IMR-90 (cell line): ENCODE measurements around the gene CAPZA2. TPM values are rescaled to one million over a fixed set of nuclear protein-coding genes. Genes with fewer than 3 reads are reported as not detected.

Source experiments
- ATAC-seq: fragments of 200-7000 bp; cut with Tn5 transposase; 2 replicates; pipeline ENCODE4 v1.9.1; 2020; ENCODE audit warnings: low read depth, mild to moderate bottlenecking, moderate library complexity
- BruUV-seq: library from RNA; stranded (reverse); fragments of 400-500 nt; replicated peaks from 2 replicates; lab custom pipeline; 2021; lab: Mats Ljungman, UMichigan
- CTCF ChIA-PET: fragments of 300-600 bp; formaldehyde crosslinking; extraction: SDS; loops from one replicate; lab custom pipeline; 2021; ENCODE audit warnings: antibody characterized with exemption; lab: Yijun Ruan, JAX
- POLR2A ChIA-PET: fragments of 300-600 bp; sonication (Branson Sonifier 250); formaldehyde crosslinking; loops from one replicate; lab custom pipeline; 2022; ENCODE audit warnings: antibody characterized with exemption; ENCODE audit not compliant: unreplicated experiment; lab: Charles Lee
- DNase-seq: peaks from one replicate; pipeline ENCODE4 v3.0.0; 2013
- H2AFZ ChIP-seq: replicated peaks from 2 replicates; pipeline ENCODE3; 2013; ENCODE audit warnings: low read length, mild to moderate bottlenecking; ENCODE audit not compliant: poor library complexity
- H2AK5ac ChIP-seq: 2 replicates; pipeline ENCODE4 v1.6.1; 2013; ENCODE audit warnings: low read depth, low read length, inconsistent platforms
- H2AK9ac ChIP-seq: replicated peaks from 2 replicates; pipeline ENCODE3; 2013; ENCODE audit warnings: mild to moderate bottlenecking, low read depth, low read length, moderate library complexity; ENCODE audit not compliant: poor library complexity
- H2BK120ac ChIP-seq: 2 replicates; pipeline ENCODE4 v1.6.1; 2013; ENCODE audit warnings: low read depth, low read length, inconsistent platforms
- H2BK15ac ChIP-seq: 3 replicates; pipeline ENCODE4 v1.6.1; 2013; ENCODE audit warnings: low read depth, low read length, inconsistent platforms
- H2BK20ac ChIP-seq: 2 replicates; pipeline ENCODE4 v1.6.1; 2013; ENCODE audit warnings: low read depth, mild to moderate bottlenecking, inconsistent platforms, low read length, moderate library complexity
- H2BK5ac ChIP-seq: 2 replicates; pipeline ENCODE4 v1.6.1; 2013; ENCODE audit warnings: mild to moderate bottlenecking, low read depth, low read length, inconsistent platforms; ENCODE audit not compliant: poor library complexity, severe bottlenecking
- H3K14ac ChIP-seq: replicated peaks from 2 replicates; pipeline ENCODE4 v1.6.1; 2013; ENCODE audit warnings: low read depth, low read length, inconsistent platforms
- H3K18ac ChIP-seq: 2 replicates; pipeline ENCODE4 v1.6.1; 2013; ENCODE audit warnings: low read depth, low read length, control low read depth
- H3K23ac ChIP-seq: 2 replicates; pipeline ENCODE4 v1.6.1; 2013; ENCODE audit warnings: low read depth, low read length, inconsistent platforms
- H3K27ac ChIP-seq: 2 replicates; pipeline ENCODE4 v1.5.1; 2013; ENCODE audit warnings: mild to moderate bottlenecking, control low read depth, low read length; ENCODE audit not compliant: insufficient read depth
- H3K27me3 ChIP-seq: 2 replicates; pipeline ENCODE4 v1.6.1; 2013; ENCODE audit warnings: low read length; ENCODE audit not compliant: control insufficient read depth, insufficient read depth
- H3K36me3 ChIP-seq: 2 replicates; pipeline ENCODE4 v1.6.1; 2013; ENCODE audit warnings: low read length, mixed read lengths; ENCODE audit not compliant: control insufficient read depth, insufficient read depth
- H3K4ac ChIP-seq: 2 replicates; pipeline ENCODE4 v1.6.1; 2013; ENCODE audit warnings: low read depth, low read length, inconsistent platforms
- H3K4me1 ChIP-seq: 2 replicates; pipeline ENCODE4 v1.6.1; 2013; ENCODE audit warnings: low read length, mixed read lengths; ENCODE audit not compliant: control insufficient read depth, insufficient read depth
- H3K4me2 ChIP-seq: 2 replicates; pipeline ENCODE4 v1.6.1; 2013; ENCODE audit warnings: low read depth, mild to moderate bottlenecking, control low read depth, low read length, moderate library complexity
- H3K4me3 ChIP-seq: 2 replicates; pipeline ENCODE4 v1.5.1; 2013; ENCODE audit warnings: low read depth, mild to moderate bottlenecking, control low read depth, low read length, moderate library complexity; ENCODE audit not compliant: insufficient read depth
- H3K56ac ChIP-seq: 2 replicates; pipeline ENCODE4 v1.6.1; 2013; ENCODE audit warnings: low read length, inconsistent platforms; ENCODE audit not compliant: insufficient read depth; ENCODE audit errors: extremely low read depth
- H3K79me1 ChIP-seq, 2 experiments: 2 replicates each; pipeline ENCODE4 v1.6.1; 2013; ENCODE audit warnings: low read length in 2 of 2, inconsistent platforms in 1 of 2, low read depth in 1 of 2
- H3K9ac ChIP-seq: 2 replicates; pipeline ENCODE4 v1.6.1; 2013; ENCODE audit warnings: low read depth, low read length, control low read depth
- H3K9me1 ChIP-seq: 2 replicates; pipeline ENCODE4 v1.6.1; 2013; ENCODE audit warnings: low read length, inconsistent platforms; ENCODE audit not compliant: insufficient read depth
- H3K9me3 ChIP-seq: 2 replicates; pipeline ENCODE4 v1.6.1; 2013; ENCODE audit warnings: low read length; ENCODE audit not compliant: control insufficient read depth, insufficient read depth
- H4K20me1 ChIP-seq: 2 replicates; pipeline ENCODE4 v1.6.1; 2013; ENCODE audit warnings: low read length, inconsistent platforms; ENCODE audit not compliant: insufficient read depth
- H4K5ac ChIP-seq: 2 replicates; pipeline ENCODE4 v1.6.1; 2013; ENCODE audit warnings: mild to moderate bottlenecking, low read depth, low read length, control low read depth
- H4K8ac ChIP-seq, 2 experiments: 2 replicates each; pipeline ENCODE4 v1.6.1; 2013; ENCODE audit warnings: low read depth in 2 of 2, low read length in 2 of 2, control low read depth in 1 of 2, inconsistent platforms in 1 of 2
- H4K91ac ChIP-seq: 2 replicates; pipeline ENCODE4 v1.6.1; 2013; ENCODE audit warnings: low read depth, low read length, inconsistent platforms; ENCODE audit not compliant: insufficient read depth
- BHLHE40 ChIP-seq: fragments of 150-350 bp; IDR thresholded peaks from 2 replicates; pipeline ENCODE4 v1.6.1; 2016; ENCODE audit warnings: mild to moderate bottlenecking, low read depth, low read length
- CEBPB ChIP-seq: IDR thresholded peaks from 2 replicates; pipeline ENCODE4 v1.6.1; 2012; ENCODE audit warnings: low read depth, low read length, improper control_type of control experiment
- CHD1 ChIP-seq: IDR thresholded peaks from 2 replicates; pipeline ENCODE4 v1.6.1; 2012; ENCODE audit warnings: low read depth, low read length, improper control_type of control experiment
- CTCF ChIP-seq: conservative IDR thresholded peaks from 2 replicates; pipeline ENCODE4 v1.5.1; 2012; ENCODE audit warnings: mild to moderate bottlenecking, low read depth, low read length, improper control_type of control experiment
- ELK1 ChIP-seq: fragments of 150-350 bp; IDR thresholded peaks from 2 replicates; pipeline ENCODE4 v1.6.1; 2016; ENCODE audit warnings: low read depth, mild to moderate bottlenecking, low read length, moderate library complexity, borderline replicate concordance
- FOS ChIP-seq: fragments of 150-350 bp; IDR thresholded peaks from 2 replicates; pipeline ENCODE4 v1.6.1; 2016; ENCODE audit warnings: low read depth, low read length
- MAFK ChIP-seq: IDR thresholded peaks from 2 replicates; pipeline ENCODE4 v1.6.1; 2012; ENCODE audit warnings: low read depth, low read length, improper control_type of control experiment
- MAZ ChIP-seq: IDR thresholded peaks from 2 replicates; pipeline ENCODE4 v1.6.1; 2012; ENCODE audit warnings: low read depth, mild to moderate bottlenecking, low read length, improper control_type of control experiment, moderate library complexity, borderline replicate concordance
- MXI1 ChIP-seq: IDR thresholded peaks from 2 replicates; pipeline ENCODE4 v1.6.1; 2012; ENCODE audit warnings: low read depth, mild to moderate bottlenecking, low read length, moderate library complexity, borderline replicate concordance
- NFE2L2 ChIP-seq: fragments of 150-350 bp; IDR thresholded peaks from 2 replicates; pipeline ENCODE4 v1.6.1; 2016; ENCODE audit warnings: low read depth, mild to moderate bottlenecking, low read length
- POLR2A ChIP-seq: IDR thresholded peaks from 2 replicates; pipeline ENCODE4 v1.6.1; 2012; ENCODE audit warnings: mild to moderate bottlenecking, low read depth, low read length
- RAD21 ChIP-seq: IDR thresholded peaks from 2 replicates; pipeline ENCODE4 v1.6.1; 2012; ENCODE audit warnings: low read length, improper control_type of control experiment
- RCOR1 ChIP-seq: IDR thresholded peaks from 2 replicates; pipeline ENCODE4 v1.6.1; 2012; ENCODE audit warnings: mild to moderate bottlenecking, low read length, improper control_type of control experiment; ENCODE audit not compliant: insufficient replicate concordance
- RFX5 ChIP-seq: IDR thresholded peaks from 2 replicates; pipeline ENCODE4 v1.8.0; 2012; ENCODE audit warnings: low read depth, mild to moderate bottlenecking, low read length, moderate library complexity
- SMC3 ChIP-seq: fragments of 150-350 bp; IDR thresholded peaks from 2 replicates; pipeline ENCODE4 v1.6.1; 2016; ENCODE audit warnings: low read depth, mild to moderate bottlenecking, antibody characterized with exemption, low read length, moderate library complexity
- USF2 ChIP-seq: fragments of 150-350 bp; IDR thresholded peaks from 2 replicates; pipeline ENCODE4 v1.6.1; 2017; ENCODE audit warnings: mild to moderate bottlenecking, antibody characterized with exemption, low read length, low read depth
- WGBS, 2 experiments: methylation state at CpG; one replicate each; pipeline versions ENCODE4 v1.1.5 to v1.1.7; 2013; ENCODE audit warnings: missing lambda C conversion rate in 2 of 2; ENCODE audit not compliant: insufficient read length in 1 of 2; ENCODE audit errors: extremely low coverage in 2 of 2; 5-methylcytosine and 5-hydroxymethylcytosine counted together
- dilution Hi-C: fragments of 300-500 bp; cut with HindIII; formaldehyde crosslinking; loops from one replicate; pipeline ENCODE4 v1.14.3; 2018; ENCODE audit warnings: low sequenced_read_pairs; ENCODE audit not compliant: unreplicated experiment
- in situ Hi-C: fragments of 300-500 bp; cut with MboI; formaldehyde crosslinking; loops from 3 replicates; pipeline ENCODE4 v1.14.3; 2019; ENCODE audit warnings: low sequenced_read_pairs, inconsistent platforms, mixed read lengths
- intact Hi-C: fragments of 100-400 bp; cut with micrococcal nuclease; formaldehyde crosslinking; loops from 2 replicates; pipeline ENCODE4 v1.10.0; 2022
- polyA plus RNA-seq, 3 experiments: library from polyadenylated mRNA; depleted of rRNA; stranded (reverse); fragments of >200 nt; gene quantifications; 2 replicates each; pipeline ENCODE4 v1.2.3, GENCODE V29; 2012; ENCODE audit warnings: low replicate concordance in 1 of 3
- total RNA-seq: library from RNA; depleted of rRNA; stranded (reverse); fragments of >200 nt; gene quantifications from 2 replicates; pipeline ENCODE4 v1.2.3, GENCODE V29; 2012

CAPZA2 gene
- total and polyA plus RNA-seq, 2 of the 4 experiments (the other 2 are of a cell fraction) = 66.6 to 133 TPM

GRCh38 chr7:116834815-116835504, 27.4 kb upstream of the CAPZA2 start:
- ChIA-PET POLR2A (no interaction called here), CTCF (no interaction called here)
- Histone ChIP-seq H2BK15ac (no peak overlapping the region), H4K20me1 (no peaks in the 10 kb centered on the region), H3K23ac (no peak overlapping the region), H2BK120ac (no peak overlapping the region), H3K14ac (no peak overlapping the region), H3K18ac (no peak overlapping the region), H3K56ac (no peak overlapping the region), H3K36me3 (no peaks in the 10 kb centered on the region), H2BK20ac (no peak overlapping the region), H3K27ac (no peak overlapping the region), H2BK5ac (no peak overlapping the region), H4K91ac (no peak overlapping the region), H3K4ac (no peak overlapping the region), H4K5ac (no peak overlapping the region), H3K79me1 (no peaks in the 10 kb centered on the region), H3K4me3 (no peak overlapping the region), H2AK5ac (no peak overlapping the region), H3K9ac (no peak overlapping the region), H2AFZ (no peak overlapping the region), H3K9me3 (no peaks in the 10 kb centered on the region), H2AK9ac (no peak overlapping the region), H4K8ac (no peak overlapping the region), H3K9me1 (no peaks in the 10 kb centered on the region), H3K4me1 (0 out of 2 replicates have a peak, but pooled peaks cover 2% of the 10 kb centered on the region), H3K4me2 (no peak overlapping the region), H3K27me3 (no peaks in the 10 kb centered on the region; the same call in 1 of the 2 replicates)
- no TSS peak for BruUV-seq
- ATAC-seq (peak; percentile 68; the same call in 1 of the 2 replicates), DNase-seq (peak; percentile 50)
- intact Hi-C loops = no loop called here
- in situ Hi-C loops = no loop called here
- TF ChIP-seq MXI1 = no peak
- no peak for TF ChIP-seq NFE2L2
- TF ChIP-seq SMC3 = no peak
- no peak for TF ChIP-seq FOS
- no peak for TF ChIP-seq CTCF
- TF ChIP-seq BHLHE40 = no peak
- TF ChIP-seq ELK1 = no peak
- no peak for TF ChIP-seq MAZ
- TF ChIP-seq MAFK = no peak
- no peak for TF ChIP-seq RFX5
- no peak for TF ChIP-seq CEBPB
- no peak for TF ChIP-seq CHD1
- TF ChIP-seq RCOR1 = no peak
- TF ChIP-seq RAD21 = no peak
- no peak for TF ChIP-seq POLR2A
- TF ChIP-seq USF2 = no peak
- dilution Hi-C loops = no loop called here
- WGBS, 2 experiments = 50% methylated on average over 2 of the region's 9 CpGs; no CpG with 5 or more reads in 1 of the 2 experiments
